ENCODE results near the gene PRADC1.
A peak's percentile ranks its signal among the peaks of the same experiment; 100 is the strongest.
"Not testable (repeated sequence)": the region's sequence is repeated elsewhere in the genome, so short reads cannot be mapped to it uniquely, and the experiment has no call there.

PRADC1 gene

DNA sequence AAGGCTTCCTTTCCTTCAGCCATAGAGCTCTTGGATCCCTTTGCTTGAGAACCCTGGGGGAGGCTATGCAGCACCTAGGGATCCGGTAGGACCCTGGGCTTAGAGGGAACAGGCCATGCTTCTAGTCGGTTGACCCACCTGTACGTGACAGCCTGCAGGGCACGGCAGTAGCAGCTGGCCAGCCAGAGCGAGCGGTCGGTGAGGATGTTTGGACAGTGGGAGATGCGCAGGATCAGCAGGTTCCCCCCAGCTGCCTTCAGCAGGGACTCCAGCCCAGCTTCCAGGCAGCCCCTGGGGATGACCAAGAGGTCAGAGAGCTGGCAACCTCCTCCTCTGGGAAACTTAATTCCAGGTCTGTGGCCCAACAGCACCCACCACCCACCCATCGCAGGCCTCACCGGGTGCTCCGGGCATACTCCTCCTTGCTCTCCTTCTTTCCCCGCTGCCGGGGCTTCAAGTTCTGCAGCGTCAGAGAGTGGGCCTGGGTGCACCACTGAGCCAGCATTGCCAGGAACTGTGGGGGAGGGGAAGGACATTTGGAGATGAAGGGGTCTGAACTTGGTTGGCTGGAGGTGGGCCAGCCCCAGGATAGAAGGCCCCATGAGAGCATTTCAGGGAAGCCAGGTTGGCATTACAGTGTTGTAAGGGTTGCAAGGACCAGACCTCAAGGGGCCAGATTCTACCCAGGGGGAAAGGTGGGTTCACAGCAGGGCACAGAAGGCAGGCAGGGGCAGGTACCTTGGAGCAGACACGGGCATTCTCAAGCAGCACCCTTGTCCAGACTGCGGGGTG, 30.7 kb upstream of the PRADC1 start:
- H3K4me3 ChIP-seq (ENCODE audit: low read length), result no peak overlapping the region
- DNase-seq (ENCODE audit: low read depth), result no peak
- TF ChIP-seq, protein P1, sequence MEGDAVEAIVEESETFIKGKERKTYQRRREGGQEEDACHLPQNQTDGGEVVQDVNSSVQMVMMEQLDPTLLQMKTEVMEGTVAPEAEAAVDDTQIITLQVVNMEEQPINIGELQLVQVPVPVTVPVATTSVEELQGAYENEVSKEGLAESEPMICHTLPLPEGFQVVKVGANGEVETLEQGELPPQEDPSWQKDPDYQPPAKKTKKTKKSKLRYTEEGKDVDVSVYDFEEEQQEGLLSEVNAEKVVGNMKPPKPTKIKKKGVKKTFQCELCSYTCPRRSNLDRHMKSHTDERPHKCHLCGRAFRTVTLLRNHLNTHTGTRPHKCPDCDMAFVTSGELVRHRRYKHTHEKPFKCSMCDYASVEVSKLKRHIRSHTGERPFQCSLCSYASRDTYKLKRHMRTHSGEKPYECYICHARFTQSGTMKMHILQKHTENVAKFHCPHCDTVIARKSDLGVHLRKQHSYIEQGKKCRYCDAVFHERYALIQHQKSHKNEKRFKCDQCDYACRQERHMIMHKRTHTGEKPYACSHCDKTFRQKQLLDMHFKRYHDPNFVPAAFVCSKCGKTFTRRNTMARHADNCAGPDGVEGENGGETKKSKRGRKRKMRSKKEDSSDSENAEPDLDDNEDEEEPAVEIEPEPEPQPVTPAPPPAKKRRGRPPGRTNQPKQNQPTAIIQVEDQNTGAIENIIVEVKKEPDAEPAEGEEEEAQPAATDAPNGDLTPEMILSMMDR (conservative IDR thresholded peaks at IDR 0.05; ENCODE audit: low read depth, low read length), result no peak

- not testable (repeated sequence) for H3K4me3 ChIP-seq (ENCODE audit: low read length); DNase-seq (ENCODE audit: low read depth)
Observed at GRCh38 chr2:73262691-73263429, 29.8 kb upstream of the PRADC1 start.

- TF ChIP-seq, protein P1 (conservative IDR thresholded peaks at IDR 0.05; ENCODE audit: low read depth, low read length), result no peak
- no peak for DNase-seq (ENCODE audit: low read depth)
- no peak overlapping the region for H3K4me3 ChIP-seq (ENCODE audit: low read length)
Observed at GRCh38 chr2:73262108-73262651, 29.1 kb upstream of the PRADC1 start.

- DNase-seq (ENCODE audit: low read depth), result no peak
- H3K4me3 ChIP-seq (ENCODE audit: low read length), result no peak overlapping the region
Observed at GRCh38 chr2:73260338-73260984, 27.4 kb upstream of the PRADC1 start.

DNA sequence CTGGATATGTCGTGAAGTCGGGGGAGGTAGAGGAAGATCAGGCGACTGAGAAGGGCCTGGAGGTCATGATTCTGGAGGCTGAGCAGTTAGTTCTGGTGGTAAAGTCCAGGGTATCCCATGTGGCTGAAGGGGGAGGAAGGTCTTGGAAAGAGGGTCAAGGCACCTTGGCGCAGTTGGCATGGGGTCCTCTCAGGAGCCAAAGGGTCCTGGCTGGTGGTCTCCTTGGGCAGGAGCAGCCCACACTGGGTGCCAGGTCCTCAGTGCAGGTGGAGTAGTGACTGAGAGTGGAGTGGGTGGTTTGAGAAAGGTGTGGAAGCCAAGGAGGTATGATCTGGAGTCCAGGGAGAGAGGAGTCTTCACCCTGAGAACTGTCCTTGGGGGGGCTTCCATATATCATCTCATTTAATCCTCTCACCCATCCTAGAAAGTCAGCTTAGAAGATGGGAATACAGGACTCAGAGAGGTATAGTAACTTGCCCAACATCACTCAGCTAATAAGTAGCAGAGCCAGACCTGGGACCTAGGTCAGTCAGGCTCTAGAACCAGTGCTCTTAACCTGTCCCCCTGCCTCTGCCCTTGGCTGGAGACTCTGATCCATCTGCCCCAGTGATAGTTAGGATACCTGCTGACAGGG, 26.8 kb upstream of the PRADC1 start:
- TF ChIP-seq, protein P1 (conservative IDR thresholded peaks at IDR 0.05; ENCODE audit: low read depth, low read length), result no peak
- no peak overlapping the region for H3K4me3 ChIP-seq (ENCODE audit: low read length)
- DNase-seq (ENCODE audit: low read depth), result no peak

More at GRCh38 chr2:73260338-73260984, 27.4 kb upstream of the PRADC1 start:
- TF ChIP-seq, protein P1 (conservative IDR thresholded peaks at IDR 0.05; ENCODE audit: low read depth, low read length), result peak; percentile 64

- DNase-seq (ENCODE audit: low read depth), result no peak
- no peak overlapping the region for H3K4me3 ChIP-seq (ENCODE audit: low read length)
- TF ChIP-seq, protein P1 (conservative IDR thresholded peaks at IDR 0.05; ENCODE audit: low read depth, low read length), result no peak
Observed at GRCh38 chr2:73259276-73259675, 26.2 kb upstream of the PRADC1 start.

DNA sequence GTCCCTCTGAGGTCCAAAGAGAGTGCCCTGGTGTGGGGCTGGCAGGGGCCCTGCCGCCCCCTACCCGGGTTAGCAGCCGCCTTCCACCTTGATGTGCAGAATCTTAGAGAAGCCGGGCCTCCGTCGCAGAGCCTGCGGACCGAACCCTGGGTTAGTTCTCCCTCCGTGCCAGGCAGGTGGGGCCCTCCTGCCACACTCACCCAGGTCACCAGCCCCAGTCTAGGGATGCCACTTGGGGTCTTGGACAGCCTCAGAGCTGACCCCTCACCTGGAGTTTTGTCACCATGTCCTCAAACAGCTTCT, 25.8 kb upstream of the PRADC1 start:
- no peak overlapping the region for H3K4me3 ChIP-seq (ENCODE audit: low read length)
- DNase-seq (ENCODE audit: low read depth), result no peak
- TF ChIP-seq, protein P1 (conservative IDR thresholded peaks at IDR 0.05; ENCODE audit: low read depth, low read length), result no peak

Measured in retinal pigment epithelial cell (primary cell).